DMS79 treated with DMSO at 0.1 percent for 48 hours (cell line): ENCODE results near the gene TBCK.

ENCODE experiments used
- DNase-seq: peaks from one replicate; lab custom pipeline; 2025; lab: John Stamatoyannopoulos, UW

Gene TBCK

GRCh38 chr4:106286611-106287010 lies 29.4 kb downstream of the TBCK start:
- no peak for DNase-seq

GRCh38 chr4:106284227-106284626 lies 31.8 kb downstream of the TBCK start:
- DNase-seq: no peak

DNA sequence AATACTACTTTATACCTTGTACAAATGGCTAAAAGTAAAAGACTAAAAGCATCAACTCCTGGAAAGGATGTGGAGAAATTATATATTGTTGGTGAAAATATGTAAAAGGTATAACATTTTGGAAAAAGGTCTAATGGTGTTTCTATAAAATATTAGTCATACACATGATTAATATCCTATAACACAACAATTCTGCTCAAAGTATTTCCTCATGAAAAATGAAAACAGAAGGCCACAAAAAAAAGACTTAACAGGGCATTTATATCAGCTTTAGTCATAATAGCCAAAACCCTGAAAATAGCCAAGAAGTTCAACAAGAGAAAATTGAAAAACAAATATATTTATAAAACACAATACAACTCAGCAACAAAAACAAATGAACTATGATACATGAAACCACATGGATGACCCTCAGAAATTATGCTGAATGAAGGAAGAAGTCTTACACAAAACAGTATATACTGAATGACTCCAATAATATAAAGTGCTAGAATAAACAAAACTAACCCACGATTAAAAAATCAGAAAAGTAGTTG lies 38.8 kb downstream of the TBCK start:
- DNase-seq: no peak

- no peak for DNase-seq
Measured at GRCh38 chr4:106273831-106274230, 42.2 kb downstream of the TBCK start.

DNA sequence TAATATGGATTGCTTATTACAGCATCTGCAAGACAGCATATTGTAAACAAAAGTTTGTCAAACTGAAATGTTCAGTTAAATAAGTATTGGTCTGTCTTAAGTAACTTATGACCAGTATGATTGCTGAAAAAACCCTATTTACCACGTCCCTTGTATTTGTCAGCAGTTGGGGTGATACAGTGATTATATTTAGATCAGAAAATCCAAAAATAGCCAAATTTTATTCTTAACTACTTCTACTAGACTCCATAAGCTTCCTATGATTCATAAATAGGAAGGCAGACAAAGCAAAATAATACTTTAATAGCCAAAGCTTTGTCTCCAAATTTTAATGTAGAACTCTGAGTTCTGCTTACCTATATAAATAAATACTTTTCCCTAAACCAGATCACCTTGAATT lies 45.3 kb downstream of the TBCK start:
- no peak for DNase-seq

DNA sequence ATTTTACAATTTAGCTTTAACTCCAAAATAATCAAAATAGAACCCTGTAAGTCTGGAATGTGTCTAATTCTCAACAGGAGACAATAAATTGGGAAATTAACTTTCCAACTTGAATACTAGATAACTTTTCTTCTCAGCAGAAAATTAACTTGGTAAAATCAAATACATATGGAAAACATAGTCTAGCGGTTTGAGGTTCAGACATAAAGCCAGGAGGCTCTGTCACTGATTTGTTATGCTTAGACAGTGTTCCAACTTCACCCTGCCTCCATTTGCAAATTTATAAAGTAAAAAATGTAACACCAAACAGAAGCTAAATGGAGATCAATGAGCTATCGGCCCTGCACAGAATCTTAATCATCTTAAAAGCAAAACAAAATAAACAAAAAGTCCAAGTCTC lies 46.3 kb downstream of the TBCK start:
- DNase-seq: no peak

- no peak for DNase-seq
Measured at GRCh38 chr4:106268786-106269185, 47.2 kb downstream of the TBCK start.

GRCh38 chr4:106266201-106266600 lies 49.8 kb downstream of the TBCK start:
- no peak for DNase-seq

DNA sequence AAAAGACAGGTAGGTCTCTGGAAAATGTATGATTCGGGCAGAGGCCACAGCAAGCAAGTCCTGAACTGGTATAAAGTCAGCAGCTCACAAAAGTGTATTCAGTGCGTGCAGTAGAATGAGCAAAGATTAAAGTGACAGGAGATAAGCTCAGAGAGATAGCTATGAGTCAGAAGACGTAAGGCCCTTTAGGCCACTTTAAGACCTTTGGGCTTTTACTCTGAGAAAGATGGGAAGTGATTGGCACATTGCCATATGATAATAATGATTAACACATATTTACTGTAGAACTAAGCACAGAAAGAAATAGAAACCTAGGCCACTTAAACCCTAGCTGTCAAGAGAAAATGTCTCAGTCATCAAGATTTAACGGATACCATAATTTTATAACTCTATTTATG lies 51.7 kb downstream of the TBCK start:
- DNase-seq: no peak

DNA sequence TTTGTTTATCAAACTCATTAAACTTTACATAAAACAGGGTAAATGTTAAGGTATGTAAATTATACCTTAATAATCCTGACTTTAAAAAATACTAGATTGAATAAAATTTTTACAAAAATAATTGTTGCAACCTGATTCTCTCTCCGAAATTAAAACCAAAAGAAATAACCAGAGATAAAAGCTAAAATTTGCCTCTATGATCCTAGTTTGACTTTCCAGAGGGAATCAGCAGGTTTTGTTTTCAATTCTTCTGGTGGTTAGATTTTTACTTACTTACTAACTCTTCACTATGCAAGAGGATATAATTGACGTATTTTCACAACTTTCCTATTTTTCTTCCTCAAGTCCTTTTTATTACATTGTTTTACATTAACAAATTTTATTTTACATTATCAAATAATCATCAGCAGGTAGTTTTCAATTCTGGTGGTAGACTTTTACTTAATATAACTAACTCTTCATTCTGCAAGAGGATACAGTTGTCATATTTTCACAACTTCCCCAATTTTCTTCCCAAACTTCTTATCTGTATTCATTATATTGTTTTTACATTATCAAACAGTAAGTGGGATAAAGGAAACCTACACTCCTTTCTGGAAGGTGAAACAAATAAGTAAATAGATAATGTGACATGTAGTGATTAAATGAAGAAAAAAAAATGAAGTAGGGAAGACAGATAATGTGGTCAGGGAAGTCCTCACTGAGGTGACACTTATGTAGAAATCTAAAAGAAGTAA lies 52.2 kb downstream of the TBCK start:
- no peak for DNase-seq

GRCh38 chr4:106261980-106262379 lies 54.0 kb downstream of the TBCK start:
- DNase-seq: no peak

DNA sequence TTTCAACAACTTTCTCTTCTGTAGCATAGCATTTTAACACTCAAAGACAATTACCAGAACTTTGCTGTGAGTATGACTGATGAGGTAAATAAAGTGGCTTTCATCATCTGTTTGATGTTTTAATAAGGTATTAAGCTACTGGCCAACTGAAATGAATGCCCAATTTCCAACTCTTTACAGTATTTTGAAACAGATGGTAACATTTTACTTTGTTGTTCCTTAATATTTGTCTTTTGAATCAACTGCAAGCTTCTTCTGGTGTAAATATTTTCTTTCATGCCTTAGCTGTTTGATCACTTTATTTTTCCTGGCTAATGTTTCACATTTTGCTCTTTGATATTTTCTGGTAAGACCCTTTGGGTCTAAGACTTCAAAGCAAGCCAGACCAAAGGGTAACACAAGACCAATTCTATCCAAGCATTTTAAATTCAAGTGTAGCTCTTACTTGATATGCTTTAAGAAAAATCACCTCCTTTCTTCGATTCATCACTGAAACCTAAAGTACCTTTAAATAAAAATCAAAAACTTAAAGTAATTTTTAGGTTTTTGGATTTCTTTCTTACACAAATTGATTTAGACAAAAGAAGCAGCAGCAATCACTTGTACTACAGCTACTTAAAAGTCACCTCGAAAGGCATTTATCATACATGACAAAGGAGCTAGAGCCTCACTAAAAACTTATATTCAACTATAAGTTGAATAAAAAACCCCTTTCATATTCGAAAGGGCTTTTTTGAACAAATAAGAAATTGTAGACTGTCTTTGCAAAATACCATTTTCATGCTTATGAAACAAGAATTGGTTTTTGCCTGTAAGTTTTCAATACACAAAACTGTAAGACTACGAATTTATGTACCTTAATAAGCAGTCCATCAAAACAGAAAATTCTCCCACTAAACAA lies 57.6 kb downstream of the TBCK start:
- no peak for DNase-seq

GRCh38 chr4:106256190-106256589 lies 59.8 kb downstream of the TBCK start:
- no peak for DNase-seq

- no peak for DNase-seq
Measured at GRCh38 chr4:106255195-106255594, 60.8 kb downstream of the TBCK start.

GRCh38 chr4:106253364-106254129 lies 62.5 kb downstream of the TBCK start:
- no peak for DNase-seq

GRCh38 chr4:106247600-106247999 lies 68.4 kb downstream of the TBCK start:
- no peak for DNase-seq

- no peak for DNase-seq
Measured at GRCh38 chr4:106246441-106246840, 69.6 kb downstream of the TBCK start.

- DNase-seq: no peak
Measured at GRCh38 chr4:106245176-106245575, 70.8 kb downstream of the TBCK start.

DNA sequence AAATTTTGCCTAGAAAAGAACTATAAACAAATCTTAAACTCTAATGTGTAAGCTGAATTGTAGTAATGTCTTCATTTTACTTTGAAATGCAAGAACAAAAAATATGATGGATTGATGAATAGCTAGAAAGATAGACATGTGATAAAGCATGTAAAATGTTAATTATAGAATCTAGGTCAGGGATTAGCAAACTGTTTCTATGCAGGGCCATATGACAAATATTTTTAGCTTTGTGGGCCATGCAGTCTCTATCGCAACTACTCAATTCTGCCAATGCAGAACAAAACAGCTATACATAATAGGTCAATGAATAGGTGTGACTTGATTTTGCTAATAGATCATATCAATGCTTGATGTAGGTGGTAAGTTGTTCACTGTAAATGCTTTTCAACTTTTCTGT lies 75.3 kb downstream of the TBCK start:
- DNase-seq: no peak

DNA sequence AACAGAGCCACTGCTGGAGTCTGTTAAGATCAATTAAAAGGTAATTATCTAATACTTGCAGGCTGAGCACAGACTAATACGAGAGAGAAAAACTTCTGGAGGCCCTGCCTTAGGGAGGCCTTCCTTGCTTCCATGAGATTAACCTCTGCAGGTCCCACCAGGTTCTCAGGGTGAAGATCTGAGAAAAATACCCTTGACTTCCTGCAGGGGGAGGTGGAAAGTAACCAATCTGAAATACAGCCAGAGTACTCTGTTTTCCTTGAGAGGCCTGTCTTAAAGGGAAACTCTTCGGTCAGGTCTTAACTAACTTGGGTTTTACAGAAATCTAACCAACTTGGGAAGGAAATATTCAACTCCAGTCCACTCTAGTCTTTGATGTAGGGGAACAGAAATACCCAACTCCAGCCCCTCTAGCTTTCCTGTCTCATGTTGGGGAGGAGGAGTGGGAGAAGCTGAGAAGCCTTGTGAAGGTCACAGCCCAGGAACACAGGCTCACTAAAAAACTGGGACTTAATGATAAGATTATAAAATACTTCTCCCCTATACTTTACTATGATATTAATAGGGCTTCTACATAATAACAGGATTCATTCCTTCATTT lies 77.1 kb downstream of the TBCK start:
- DNase-seq: no peak

DNA sequence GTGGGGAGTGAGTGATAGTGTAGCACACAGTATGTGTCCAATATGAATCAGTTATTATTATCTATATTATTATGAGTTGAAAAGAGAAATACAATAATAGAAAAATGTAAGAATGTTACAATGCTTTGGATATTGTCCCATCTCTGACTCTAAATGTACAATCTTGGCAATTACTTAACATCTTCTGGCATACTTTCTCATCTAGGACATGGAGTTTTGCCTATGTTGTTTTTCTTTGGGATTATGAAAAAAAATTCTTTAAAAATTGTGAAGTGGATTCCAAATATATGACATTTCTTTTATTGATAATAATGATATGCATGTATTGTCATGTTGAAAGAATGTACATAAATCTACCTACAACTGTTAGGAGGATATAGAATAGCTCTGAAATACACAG lies 84.1 kb downstream of the TBCK start:
- DNase-seq: no peak

DNA sequence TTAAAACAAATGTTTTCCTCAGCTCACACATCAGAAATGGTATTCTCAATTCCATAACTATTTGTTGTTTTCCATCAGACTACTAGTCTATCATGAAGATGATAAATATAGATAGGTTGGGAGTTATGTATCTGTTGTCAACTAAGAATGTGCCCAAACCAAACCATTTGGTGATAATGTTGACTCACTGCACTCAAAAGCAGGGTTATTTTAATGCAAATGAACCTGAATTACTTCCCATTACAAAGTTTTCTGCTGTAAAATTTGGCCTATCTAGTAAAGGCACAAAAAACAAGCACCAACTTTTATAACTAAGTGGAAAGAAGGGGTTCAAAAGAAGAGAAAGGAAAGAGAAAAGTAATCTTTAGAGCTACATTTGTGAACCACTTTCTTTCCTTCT lies 93.5 kb downstream of the TBCK start:
- no peak for DNase-seq
